NK-92 treated with Interleukin-12 subunit alpha and Interleukin-12 subunit beta, amount 100 ng/mL, for 24 hours (cell line): ENCODE results near the gene DOCK2.
"Not testable (repeated sequence)": the region's sequence is repeated elsewhere in the genome, so short reads cannot be mapped to it uniquely, and the experiment has no call there.

ENCODE experiments used
- DNase-seq: peaks from one replicate; lab custom pipeline; 2025; lab: John Stamatoyannopoulos, UW

The DOCK2 gene

GRCh38 chr5:170057311-170057710, 420.2 kb downstream of the DOCK2 start:
- no peak for DNase-seq

- DNase-seq: no peak
These were observed 422.1 kb downstream of the DOCK2 start for GRCh38 chr5:170059221-170059620.

GRCh38 chr5:170067152-170067551, 430.1 kb downstream of the DOCK2 start:
- no peak for DNase-seq

DNA sequence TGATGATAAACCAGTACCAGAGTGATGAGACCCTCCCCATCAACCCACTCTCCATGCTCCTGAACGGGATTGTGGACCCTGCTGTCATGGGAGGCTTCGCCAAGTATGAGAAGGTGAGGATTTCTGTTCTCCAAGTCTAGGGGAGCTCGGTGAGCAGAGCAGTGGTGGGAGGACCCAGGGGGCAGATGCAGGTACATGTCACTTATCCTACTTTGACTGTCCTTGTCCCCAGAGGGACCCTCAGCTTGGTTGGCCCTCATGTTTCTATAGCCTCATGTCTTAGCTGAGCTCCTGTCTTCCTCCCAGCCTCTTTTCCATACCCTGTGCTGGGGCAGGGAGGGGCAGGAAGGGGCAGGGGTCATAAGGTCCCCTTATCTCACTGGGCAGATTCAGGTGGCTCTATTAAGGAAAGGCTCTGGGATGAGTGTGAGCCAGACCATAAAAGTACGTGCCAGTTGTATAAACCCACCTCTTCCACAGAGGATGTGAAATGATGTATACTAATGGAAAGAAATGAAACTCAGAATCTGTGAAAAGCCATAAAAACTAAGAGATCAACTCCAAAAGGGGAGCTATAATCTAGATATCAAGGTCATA, 430.6 kb downstream of the DOCK2 start:
- DNase-seq: no peak

- DNase-seq: no peak
These were observed 432.4 kb downstream of the DOCK2 start for GRCh38 chr5:170069512-170069911.

DNA sequence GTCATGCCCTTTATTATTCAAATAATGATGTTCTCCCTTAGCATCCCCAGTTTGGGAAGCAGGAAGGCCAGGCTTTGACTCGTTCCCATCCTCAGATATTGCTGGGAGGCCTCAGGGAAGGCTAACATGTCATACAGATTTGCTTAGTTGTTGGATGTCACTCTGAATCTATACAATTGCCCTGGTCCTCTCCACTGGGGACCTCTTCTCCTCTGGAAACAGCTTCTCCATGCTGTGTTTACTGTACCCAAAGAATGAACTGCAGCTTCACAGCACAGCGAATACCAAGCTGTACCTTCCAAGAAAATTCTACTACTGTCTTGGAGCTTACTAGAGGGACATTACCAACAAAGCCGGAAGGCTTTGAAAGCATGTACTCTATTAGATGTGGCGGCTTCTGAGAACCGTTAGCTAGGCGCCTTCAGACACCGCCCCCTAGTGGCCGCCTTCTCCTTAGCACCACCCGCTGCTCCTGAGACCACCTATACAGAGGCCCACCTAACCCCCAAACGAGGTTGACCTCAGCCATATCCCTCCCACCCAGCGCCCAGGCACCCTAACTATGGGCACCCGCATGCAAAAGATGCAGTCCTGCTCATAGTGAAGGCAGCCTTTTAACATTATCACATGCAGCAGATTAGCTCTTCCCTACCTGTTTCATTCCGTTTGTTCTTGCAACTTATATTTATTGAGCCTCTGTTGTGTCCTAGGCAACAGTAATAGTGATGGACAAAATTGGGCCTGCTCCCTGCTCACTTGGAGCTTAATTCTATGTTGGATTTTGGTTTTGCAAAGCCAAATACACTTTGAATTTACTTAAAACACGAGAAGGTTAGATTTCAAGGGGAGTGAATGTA, 433.7 kb downstream of the DOCK2 start:
- peak; percentile 10 for DNase-seq

DNA sequence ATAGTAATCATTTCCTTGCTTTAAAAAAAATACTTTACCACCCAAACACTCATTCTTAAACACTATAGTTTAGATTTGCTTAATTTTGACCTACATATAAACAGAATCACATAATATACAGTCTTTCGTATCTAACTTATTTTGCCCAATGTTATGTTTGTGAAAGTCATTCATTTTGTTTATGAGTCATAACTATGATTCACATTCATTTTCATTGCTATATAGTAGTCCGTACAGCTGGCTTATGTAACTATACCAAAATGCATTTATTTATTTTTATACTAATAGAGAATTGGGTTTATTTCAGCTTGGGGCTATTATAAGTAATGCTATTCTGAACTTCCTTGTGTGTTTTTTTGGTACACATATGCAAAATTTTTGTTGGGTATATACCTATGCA, 434.7 kb downstream of the DOCK2 start:
- no peak for DNase-seq

DNA sequence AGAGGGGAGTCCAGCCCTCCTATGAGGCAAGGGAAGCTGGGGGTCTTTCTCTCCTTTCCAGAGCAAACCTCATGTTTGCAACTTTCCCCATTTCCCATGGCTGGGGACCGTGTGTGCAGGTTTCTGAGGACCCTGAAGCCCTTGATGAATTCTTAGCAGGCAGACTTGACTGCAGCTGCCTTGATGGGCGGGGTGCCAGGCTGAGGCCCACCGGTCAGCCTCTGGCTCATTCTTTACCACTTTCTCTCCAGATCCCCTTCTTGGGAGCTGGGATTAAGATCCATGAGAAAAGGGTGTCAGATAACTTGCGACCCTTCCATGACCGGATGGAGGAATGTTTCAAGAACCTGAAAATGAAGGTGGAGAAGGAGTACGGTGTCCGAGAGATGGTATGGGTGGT, 438.6 kb downstream of the DOCK2 start:
- DNase-seq: no peak

GRCh38 chr5:170076211-170076610, 439.1 kb downstream of the DOCK2 start:
- no peak for DNase-seq

- DNase-seq: no peak
These were observed 439.7 kb downstream of the DOCK2 start for GRCh38 chr5:170076739-170077138.

DNA sequence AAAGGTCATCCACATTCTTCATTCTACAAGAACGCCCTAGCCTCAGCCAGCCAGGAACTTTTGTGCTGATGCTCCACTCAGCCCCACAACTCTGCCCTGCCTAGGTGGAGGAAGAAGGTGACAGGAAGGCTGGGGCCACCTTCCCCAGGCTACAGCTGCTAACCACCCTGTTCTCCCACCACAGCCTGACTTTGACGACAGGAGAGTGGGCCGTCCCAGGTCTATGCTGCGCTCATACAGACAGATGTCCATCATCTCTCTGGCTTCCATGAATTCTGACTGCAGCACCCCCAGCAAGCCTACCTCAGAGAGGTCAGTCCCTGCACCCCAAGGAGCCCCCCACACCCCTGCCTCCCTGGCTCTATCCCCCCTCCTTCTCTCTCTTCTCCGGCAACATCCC, 440.5 kb downstream of the DOCK2 start:
- DNase-seq: no peak

- DNase-seq: no peak
These were observed 441.4 kb downstream of the DOCK2 start for GRCh38 chr5:170078458-170078857.

GRCh38 chr5:170078931-170079330, 441.9 kb downstream of the DOCK2 start:
- no peak for DNase-seq

- no peak for DNase-seq
These were observed 443.1 kb downstream of the DOCK2 start for GRCh38 chr5:170080217-170080616.

GRCh38 chr5:170080786-170081445, 443.8 kb downstream of the DOCK2 start:
- DNase-seq: no peak

- DNase-seq: no peak
These were observed 444.5 kb downstream of the DOCK2 start for GRCh38 chr5:170081616-170082015.

- no peak for DNase-seq
These were observed 445.6 kb downstream of the DOCK2 start for GRCh38 chr5:170082701-170083100.

GRCh38 chr5:170087168-170087817, 450.2 kb downstream of the DOCK2 start:
- DNase-seq: no peak

GRCh38 chr5:170092455-170093101, 455.5 kb downstream of the DOCK2 start:
- no peak for DNase-seq

GRCh38 chr5:170094329-170094728, 457.3 kb downstream of the DOCK2 start:
- DNase-seq: not testable (repeated sequence)

GRCh38 chr5:170095646-170096045, 458.6 kb downstream of the DOCK2 start:
- DNase-seq: no peak

DNA sequence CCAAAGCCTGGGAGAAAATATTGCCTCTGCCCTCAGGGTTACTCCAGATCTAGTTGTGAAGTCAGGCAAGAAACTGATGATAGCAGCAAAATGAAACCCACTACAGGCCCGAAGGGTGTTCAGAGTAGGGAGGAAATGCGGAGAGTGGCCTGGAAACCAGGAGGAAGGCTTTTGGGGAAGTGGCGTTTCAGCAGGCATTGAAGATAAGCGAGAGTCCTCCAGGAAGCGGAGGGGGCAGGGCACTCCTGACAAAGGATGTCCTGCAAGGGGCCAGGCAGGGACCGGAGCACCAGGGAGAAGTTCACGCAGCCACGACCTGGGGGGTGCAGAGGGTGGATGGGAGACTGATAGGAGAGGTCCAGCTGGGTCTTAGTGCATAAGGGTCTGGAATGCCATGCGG, 460.9 kb downstream of the DOCK2 start:
- DNase-seq: no peak
